HG02943 (cell line): ENCODE results near the gene NXPH3.

ENCODE experiments used
- ATAC-seq: cut with Tn5 transposase; IDR thresholded peaks from one replicate; pipeline ENCODE4 v1.9.1; 2021; ENCODE audit warnings: mild to moderate bottlenecking, low read depth, moderate library complexity; ENCODE audit not compliant: unreplicated experiment

NXPH3 gene

GRCh38 chr17:49618028-49618611, 42.4 kb downstream of the NXPH3 start:
- ATAC-seq = no peak

- no peak for ATAC-seq
These were observed 45.7 kb downstream of the NXPH3 start for GRCh38 chr17:49621420-49621819.

GRCh38 chr17:49621946-49622529, 46.4 kb downstream of the NXPH3 start:
- ATAC-seq = no peak

DNA sequence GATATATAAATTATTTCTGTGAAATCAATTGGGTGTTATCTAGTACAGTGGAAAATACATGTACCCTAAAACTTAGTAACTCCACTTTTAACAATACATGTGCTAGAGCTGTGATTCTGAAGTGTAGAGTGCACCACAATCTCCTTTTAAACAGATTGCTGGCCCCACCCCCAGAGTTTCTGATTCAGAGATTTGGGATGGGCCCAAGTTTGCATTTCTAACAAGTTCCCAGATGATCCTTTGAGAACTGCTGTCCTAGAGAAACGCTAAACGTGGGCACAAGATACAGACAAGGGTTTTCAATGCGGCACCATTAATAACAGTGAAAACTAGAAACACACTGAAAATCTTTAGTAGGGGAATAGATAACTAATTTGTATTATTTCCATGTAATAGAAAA, 49.2 kb downstream of the NXPH3 start:
- no peak for ATAC-seq

- ATAC-seq = no peak
These were observed 53.8 kb downstream of the NXPH3 start for GRCh38 chr17:49629447-49629846.

DNA sequence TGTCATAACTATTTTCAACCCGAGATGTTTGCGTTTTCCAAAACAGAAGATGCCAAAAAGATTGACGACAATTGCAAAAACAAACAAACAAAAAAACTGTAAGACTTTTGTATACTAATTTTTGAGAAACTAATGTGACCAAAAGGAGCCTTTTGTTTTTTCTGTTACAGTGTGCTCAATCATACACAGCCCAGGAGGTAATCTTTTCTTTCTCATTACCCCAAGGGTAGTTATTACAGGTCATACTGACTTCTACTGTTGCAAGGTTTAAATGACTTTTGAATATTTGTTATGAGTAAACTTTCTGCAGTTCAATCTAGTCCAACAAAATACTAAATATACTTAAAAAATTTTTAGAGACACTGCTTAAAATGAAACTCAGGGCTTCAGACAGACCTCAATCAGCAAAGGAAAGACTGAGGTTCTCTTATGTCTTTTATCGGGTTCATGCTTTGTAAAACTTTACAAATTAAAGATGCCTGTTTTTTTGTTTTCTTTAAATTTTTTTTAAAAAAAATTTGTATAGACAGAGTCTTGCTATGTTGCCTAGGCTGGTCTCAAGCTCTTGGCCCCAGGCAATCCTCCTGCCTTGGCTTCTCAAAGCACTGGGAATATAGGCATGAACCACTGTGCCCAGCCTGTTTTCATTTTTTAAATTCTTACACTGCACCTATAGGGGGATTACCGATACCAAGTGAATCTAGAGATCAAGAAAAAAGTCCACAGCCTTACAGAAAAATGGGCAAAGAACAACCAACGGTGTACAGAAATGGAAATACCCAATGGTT, 54.6 kb downstream of the NXPH3 start:
- ATAC-seq = no peak

DNA sequence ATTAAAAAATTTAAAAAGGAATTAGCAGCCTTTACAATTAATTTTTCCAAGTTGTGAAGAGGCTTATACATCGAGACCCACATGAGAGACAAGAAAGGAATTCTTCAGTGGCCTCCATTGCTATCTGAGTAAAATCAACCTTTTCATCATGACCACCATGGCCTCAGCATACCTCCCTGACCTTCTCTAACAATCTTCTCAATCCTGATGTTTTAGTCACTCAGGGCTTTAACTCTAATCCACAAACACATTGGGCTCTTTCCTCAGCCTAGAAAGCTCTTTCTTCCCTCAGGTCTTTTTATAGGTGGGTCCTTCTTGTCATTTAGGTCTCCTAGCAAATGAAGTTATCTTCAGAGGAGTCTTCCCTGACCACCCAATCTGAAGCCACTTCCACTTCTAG, 55.8 kb downstream of the NXPH3 start:
- no peak for ATAC-seq
